HCT116 (cell line): ENCODE results near the gene ARPC4.

Experiments
- CBX3 ChIP-seq: IDR thresholded peaks from 2 replicates; pipeline ENCODE4 v1.6.1; 2012; ENCODE audit warnings: low read depth
- CTCF ChIP-seq, 3 experiments: fragments of 200-600 bp in 1 of 3; sonication (generic) in 1 of 3; IDR thresholded peaks in 2 of 3; conservative IDR thresholded peaks in 1 of 3; 2 replicates each; pipeline ENCODE4 v1.5.1; 2012 to 2017; ENCODE audit warnings: low read depth in 2 of 3, low read length in 2 of 3, antibody characterized with exemption in 1 of 3, borderline replicate concordance in 1 of 3, control low read depth in 1 of 3, mild to moderate bottlenecking in 1 of 3, mixed read lengths in 1 of 3, mixed run types in 1 of 3, moderate library complexity in 1 of 3; ENCODE audit not compliant: insufficient read depth in 1 of 3
- EZH2phosphoT487 ChIP-seq: fragments of 200-600 bp; IDR thresholded peaks from 2 replicates; pipeline ENCODE4 v1.6.1; 2018; ENCODE audit warnings: antibody characterized with exemption, borderline replicate concordance

DNA sequence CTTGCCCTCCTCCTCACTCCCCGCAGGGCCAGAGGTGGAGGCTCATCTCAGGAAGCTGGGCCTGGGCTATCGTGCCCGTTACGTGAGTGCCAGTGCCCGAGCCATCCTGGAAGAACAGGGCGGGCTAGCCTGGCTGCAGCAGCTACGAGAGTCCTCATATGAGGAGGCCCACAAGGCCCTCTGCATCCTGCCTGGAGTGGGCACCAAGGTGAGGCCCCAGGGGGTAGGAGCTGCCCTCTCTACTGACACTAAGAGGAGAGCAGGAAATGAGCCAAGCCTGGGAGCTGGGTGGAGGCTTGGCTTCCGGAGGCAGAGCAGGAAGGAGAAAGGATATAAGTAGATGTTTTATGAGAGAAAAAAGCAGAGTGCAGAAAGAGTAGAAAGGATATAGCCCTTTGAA is 38.2 kb upstream of the ARPC4 start:
- TF ChIP-seq CTCF (IDR thresholded peaks at IDR 0.05 in 2 of 3, conservative IDR thresholded peaks at IDR 0.05 in 1 of 3; ENCODE audit: borderline replicate concordance in 1 of 3, insufficient read depth in 1 of 3, low read depth in 2 of 3, low read length in 2 of 3) (no peak), CBX3 (no peak), EZH2phosphoT487 (no peak)
